ENCODE data around the gene LCK. TPM values are rescaled to one million over a fixed set of nuclear protein-coding genes. Genes with fewer than 3 reads are reported as not detected.

LCK gene
- total and polyA plus RNA-seq, 2 donors (not counting 1 experiment from before 2014, with no cell fraction given) = 22.3 to 23.8 TPM

DNA sequence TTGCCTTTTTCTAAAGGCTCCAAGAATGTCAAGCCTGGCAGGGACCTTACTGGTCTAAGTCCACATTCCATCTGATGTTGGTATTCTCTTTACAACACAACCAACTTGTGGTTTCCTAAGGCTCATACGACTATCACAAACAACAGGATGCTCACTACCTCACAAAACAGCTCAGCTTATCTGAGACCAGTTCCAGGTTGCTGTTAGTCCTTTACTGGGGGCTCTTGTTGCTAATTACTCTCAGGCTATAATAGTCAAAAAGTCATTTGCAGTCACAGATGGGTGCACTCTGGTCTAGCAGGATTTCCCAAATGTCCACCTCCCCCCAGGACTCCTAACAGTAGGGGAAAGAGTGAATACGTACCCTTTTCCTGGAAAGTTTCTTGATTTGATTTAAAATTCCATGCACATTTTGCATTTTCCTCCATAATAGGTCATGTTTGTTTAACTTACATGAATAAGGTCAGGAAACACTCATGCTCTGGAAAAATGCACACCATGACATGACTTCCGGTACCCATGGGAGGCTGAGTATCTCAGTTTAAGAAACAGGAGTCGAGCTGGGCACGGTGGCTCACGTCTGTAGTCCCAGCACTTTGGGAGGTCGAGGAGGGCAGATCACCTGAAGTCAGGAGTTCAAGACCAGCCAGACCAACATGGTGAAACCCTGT, 16.0 kb downstream of the LCK start:
- DNase-seq (no peak), ATAC-seq (ENCODE audit: low read depth) (no peak)
- H3K4me3 Mint-ChIP-seq = no peak overlapping the region
- H3K4me1 ChIP-seq (ENCODE audit: control insufficient read depth in 2 of 2, insufficient read depth in 2 of 2, low read length in 2 of 2) = peaks cover 22 to 28% of the 10 kb centered on the region in 2 donors
- no peak overlapping the region for H2AFZ ChIP-seq (ENCODE audit: insufficient read depth, low read depth, low read length, poor library complexity, severe bottlenecking)
- intact Hi-C loops (cut with micrococcal nuclease) = no loop called here
- no peak overlapping the region for H3K9ac ChIP-seq (ENCODE audit: low read length)
- H3K9me3 Mint-ChIP-seq (ENCODE audit: insufficient read depth) = no peaks in the 10 kb centered on the region
- peaks cover 0 to 2% (median 0%) of the 10 kb centered on the region in 3 donors for H3K9me3 ChIP-seq (ENCODE audit: control extremely low read depth in 1 of 3, control insufficient read depth in 2 of 3, insufficient read depth in 1 of 3, low read length in 2 of 3)
- H3K27ac ChIP-seq (ENCODE audit: low read length in 2 of 2) = no peak overlapping the region
- no peak overlapping the region for H3K4me3 ChIP-seq (ENCODE audit: control extremely low read depth in 1 of 5, extremely low read depth in 1 of 5, insufficient read depth in 1 of 5, low read depth in 2 of 5, low read length in 4 of 5)
- no peak overlapping the region for H3K4me2 ChIP-seq (replicated peaks; ENCODE audit: low read depth, low read length, poor library complexity, severe bottlenecking)
- H3K27me3 Mint-ChIP-seq = no peaks in the 10 kb centered on the region
- peaks cover 45% of the 10 kb centered on the region for H3K79me2 ChIP-seq (ENCODE audit: control insufficient read depth, insufficient read depth, low read length)
- peaks cover 27% of the 10 kb centered on the region for H3K4me1 Mint-ChIP-seq
- H3K27me3 ChIP-seq (replicated peaks in 1 of 4; ENCODE audit: control extremely low read depth in 1 of 4, control insufficient read depth in 3 of 4, insufficient read depth in 4 of 4, low read length in 3 of 4) = no peaks in the 10 kb centered on the region
- POLR2A ChIA-PET = no interaction called here
- peak overlapping the region; percentile 74 for H3K27ac Mint-ChIP-seq
- 100% methylated on average over 5 of the region's 7 CpGs for WGBS (ENCODE audit: insufficient coverage)
- TF ChIP-seq, protein P1, sequence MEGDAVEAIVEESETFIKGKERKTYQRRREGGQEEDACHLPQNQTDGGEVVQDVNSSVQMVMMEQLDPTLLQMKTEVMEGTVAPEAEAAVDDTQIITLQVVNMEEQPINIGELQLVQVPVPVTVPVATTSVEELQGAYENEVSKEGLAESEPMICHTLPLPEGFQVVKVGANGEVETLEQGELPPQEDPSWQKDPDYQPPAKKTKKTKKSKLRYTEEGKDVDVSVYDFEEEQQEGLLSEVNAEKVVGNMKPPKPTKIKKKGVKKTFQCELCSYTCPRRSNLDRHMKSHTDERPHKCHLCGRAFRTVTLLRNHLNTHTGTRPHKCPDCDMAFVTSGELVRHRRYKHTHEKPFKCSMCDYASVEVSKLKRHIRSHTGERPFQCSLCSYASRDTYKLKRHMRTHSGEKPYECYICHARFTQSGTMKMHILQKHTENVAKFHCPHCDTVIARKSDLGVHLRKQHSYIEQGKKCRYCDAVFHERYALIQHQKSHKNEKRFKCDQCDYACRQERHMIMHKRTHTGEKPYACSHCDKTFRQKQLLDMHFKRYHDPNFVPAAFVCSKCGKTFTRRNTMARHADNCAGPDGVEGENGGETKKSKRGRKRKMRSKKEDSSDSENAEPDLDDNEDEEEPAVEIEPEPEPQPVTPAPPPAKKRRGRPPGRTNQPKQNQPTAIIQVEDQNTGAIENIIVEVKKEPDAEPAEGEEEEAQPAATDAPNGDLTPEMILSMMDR (IDR thresholded peaks at IDR 0.05) = no peak
- TF ChIP-seq EZH2 (IDR thresholded peaks at IDR 0.05; ENCODE audit: borderline replicate concordance, insufficient read depth, low read depth, low read length, poor library complexity, severe bottlenecking) = no peak
- CTCF ChIA-PET = no interaction called here
- no peaks in the 10 kb centered on the region for H4K20me1 ChIP-seq (ENCODE audit: control insufficient read depth, insufficient read depth, low read length, poor library complexity, severe bottlenecking)
- no peaks in the 10 kb centered on the region for H3K36me3 ChIP-seq (replicated peaks in 1 of 2; ENCODE audit: control extremely low read depth in 1 of 2, control insufficient read depth in 1 of 2, extremely low read depth in 1 of 2, insufficient read depth in 2 of 2, low read length in 1 of 2)

DNA sequence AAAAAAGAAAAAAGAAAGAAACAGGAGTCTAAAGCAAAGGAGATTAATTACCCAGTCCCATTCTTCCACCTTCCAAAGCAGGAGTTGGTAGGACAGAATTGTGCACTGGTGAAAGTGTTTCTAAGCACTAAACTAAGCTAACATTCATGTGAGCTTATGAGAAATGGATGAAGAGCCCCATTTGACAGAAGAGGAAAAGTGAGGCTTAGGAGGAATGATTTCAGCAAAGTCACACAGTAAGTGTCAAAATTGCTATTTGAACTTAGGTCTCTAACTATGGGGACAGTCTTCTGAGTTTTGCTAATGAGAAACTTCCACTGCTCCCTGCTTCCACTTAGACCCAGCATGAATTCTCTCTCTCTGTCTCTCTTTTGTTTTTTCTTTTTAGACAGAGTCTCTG, 18.7 kb downstream of the LCK start:
- Histone ChIP-seq H3K4me1 (ENCODE audit: control insufficient read depth in 2 of 2, insufficient read depth in 2 of 2, low read length in 2 of 2) (peaks cover 28 to 33% of the 10 kb centered on the region in 2 donors), H3K79me2 (ENCODE audit: control insufficient read depth, insufficient read depth, low read length) (peaks cover 47% of the 10 kb centered on the region), H3K27ac (ENCODE audit: low read length in 2 of 2) (no peak overlapping the region), H2AFZ (ENCODE audit: insufficient read depth, low read depth, low read length, poor library complexity, severe bottlenecking) (no peak overlapping the region), H3K4me3 (ENCODE audit: control extremely low read depth in 1 of 5, extremely low read depth in 1 of 5, insufficient read depth in 1 of 5, low read depth in 2 of 5, low read length in 4 of 5) (no peak overlapping the region), H3K36me3 (replicated peaks in 1 of 2; ENCODE audit: control extremely low read depth in 1 of 2, control insufficient read depth in 1 of 2, extremely low read depth in 1 of 2, insufficient read depth in 2 of 2, low read length in 1 of 2) (no peaks in the 10 kb centered on the region), H3K27me3 (replicated peaks in 1 of 4; ENCODE audit: control extremely low read depth in 1 of 4, control insufficient read depth in 3 of 4, insufficient read depth in 4 of 4, low read length in 3 of 4) (no peaks in the 10 kb centered on the region), H3K9ac (ENCODE audit: low read length) (no peak overlapping the region), H3K9me3 (ENCODE audit: control extremely low read depth in 1 of 3, control insufficient read depth in 2 of 3, insufficient read depth in 1 of 3, low read length in 2 of 3) (no peaks in the 10 kb centered on the region), H3K4me2 (replicated peaks; ENCODE audit: low read depth, low read length, poor library complexity, severe bottlenecking) (no peak overlapping the region), H4K20me1 (ENCODE audit: control insufficient read depth, insufficient read depth, low read length, poor library complexity, severe bottlenecking) (no peaks in the 10 kb centered on the region)
- H3K27me3 Mint-ChIP-seq = no peaks in the 10 kb centered on the region
- DNase-seq (no peak), ATAC-seq (ENCODE audit: low read depth) (no peak)
- no peak for TF ChIP-seq EZH2 (IDR thresholded peaks at IDR 0.05; ENCODE audit: borderline replicate concordance, insufficient read depth, low read depth, low read length, poor library complexity, severe bottlenecking)
- TF ChIP-seq, protein P1 (IDR thresholded peaks at IDR 0.05) = no peak
- intact Hi-C loops (cut with micrococcal nuclease) = no loop called here
- no peak overlapping the region for H3K27ac Mint-ChIP-seq
- CTCF ChIA-PET = interaction anchor here (0.6 to 2.4 kb wide), 4 partner anchors 15 to 69 kb away, joined by 3 to 9 read pairs (median 5); partner anchors contain the start of gene CCDC28B
- no peak overlapping the region for H3K4me3 Mint-ChIP-seq
- H3K9me3 Mint-ChIP-seq (ENCODE audit: insufficient read depth) = no peaks in the 10 kb centered on the region
- H3K4me1 Mint-ChIP-seq = peaks cover 36% of the 10 kb centered on the region
- POLR2A ChIA-PET = interaction anchor here (0.7 kb wide), 1 partner anchor 30 kb away, joined by 10 read pairs; no protein-coding TSS in a partner anchor

Measured in B cell (primary cell).